IPS-NIHi7 (cell line): Measurements from ENCODE around the gene ENGASE.
"Not testable (repeated sequence)": the region's sequence is repeated elsewhere in the genome, so short reads cannot be mapped to it uniquely, and the experiment has no call there.

ENCODE experiments used
- DNase-seq: peaks from one replicate; pipeline ENCODE4 v3.0.0; 2012; ENCODE audit warnings: mixed read lengths; ENCODE audit errors: extremely low spot score

The ENGASE gene

GRCh38 chr17:79074649-79075445, at the start of gene ENGASE:
Gene ENGASE (plus strand): TSS chr17:79074824. CDS start chr17:79074945, 121 bp downstream.
- peak; percentile 99 for DNase-seq

DNA sequence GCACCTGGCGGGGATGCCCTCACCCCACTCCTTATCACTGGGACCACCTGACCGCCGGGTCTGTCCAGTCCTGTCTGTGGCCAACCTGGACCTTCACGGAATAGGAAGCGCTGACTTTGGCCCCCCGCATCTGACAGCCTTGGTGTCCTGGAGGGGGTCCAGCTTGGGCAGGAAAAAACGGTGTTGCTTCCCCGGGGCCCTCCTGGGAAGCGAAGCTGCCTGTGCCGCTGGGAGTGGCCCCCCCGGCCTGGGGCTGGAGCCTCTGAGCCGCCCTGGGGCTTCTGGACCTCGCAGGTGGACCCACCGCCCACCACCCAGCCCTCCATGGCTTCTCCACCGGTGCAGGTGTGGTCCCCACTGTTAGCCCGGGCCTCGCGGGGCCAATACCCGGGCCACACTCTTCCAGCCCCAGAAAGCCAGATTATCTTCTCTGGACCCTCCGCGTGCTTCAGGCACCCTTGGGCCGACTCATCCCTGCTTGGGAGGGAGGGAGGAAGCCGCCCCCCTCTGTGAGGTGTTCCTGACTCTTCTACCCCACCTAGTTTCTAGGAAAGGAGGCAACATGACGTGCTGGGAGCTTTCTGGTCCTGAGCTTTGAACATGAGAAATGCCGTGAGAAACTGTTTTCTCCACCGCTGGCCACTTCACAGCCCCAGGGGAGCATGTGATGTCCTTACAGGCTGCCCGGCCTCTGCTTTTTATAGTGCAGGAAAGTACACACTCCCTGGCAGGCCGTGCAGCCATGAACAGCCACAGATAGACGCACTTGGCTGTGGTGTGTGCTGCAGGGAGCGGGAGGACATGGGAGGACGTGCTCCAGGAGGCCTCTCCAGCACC, 49.5 kb upstream of the ENGASE start:
- DNase-seq = no peak

DNA sequence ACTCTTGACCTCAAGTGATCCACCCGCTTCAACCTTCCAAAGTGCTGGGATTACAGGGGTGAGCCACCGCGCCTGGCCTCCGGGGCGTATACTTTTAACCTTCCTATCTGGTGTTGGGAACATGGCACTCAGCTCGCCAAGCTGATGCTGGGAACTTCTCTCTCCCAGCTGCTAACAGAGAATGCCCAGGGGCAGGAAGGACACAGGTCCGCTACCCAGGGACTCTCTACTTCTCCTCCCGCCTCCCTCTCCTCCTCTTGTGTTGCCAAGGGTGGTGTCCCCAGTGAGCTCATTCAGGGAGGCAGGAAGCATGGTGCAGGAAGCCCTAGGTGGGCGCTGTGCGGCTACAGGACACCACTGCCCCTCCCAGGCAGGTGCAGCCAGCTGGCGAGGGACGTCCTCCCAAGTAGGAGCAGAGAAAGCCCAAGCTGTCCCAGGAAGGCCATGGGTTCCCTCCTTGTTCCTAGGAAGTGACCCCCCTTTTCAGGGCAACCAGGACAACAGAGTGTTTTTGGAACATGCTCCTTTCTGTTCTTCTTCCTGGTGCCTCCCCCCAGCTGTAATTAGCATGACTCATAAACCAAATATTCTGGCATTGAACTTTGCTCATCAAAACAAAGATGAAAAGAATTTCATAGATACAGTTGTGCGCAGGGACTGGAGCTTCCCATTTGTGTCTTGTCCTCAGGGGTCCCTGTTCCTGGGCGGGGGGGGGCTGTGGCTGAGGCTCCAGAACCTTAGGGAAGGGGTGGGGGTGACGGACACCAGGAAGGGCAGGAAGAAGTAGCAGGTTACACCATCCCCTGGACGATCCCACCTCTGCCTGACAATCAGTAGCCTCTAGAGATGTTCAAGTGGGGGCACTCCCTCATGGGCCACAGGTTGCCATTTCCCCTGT, 48.0 kb upstream of the ENGASE start:
- no peak for DNase-seq

DNA sequence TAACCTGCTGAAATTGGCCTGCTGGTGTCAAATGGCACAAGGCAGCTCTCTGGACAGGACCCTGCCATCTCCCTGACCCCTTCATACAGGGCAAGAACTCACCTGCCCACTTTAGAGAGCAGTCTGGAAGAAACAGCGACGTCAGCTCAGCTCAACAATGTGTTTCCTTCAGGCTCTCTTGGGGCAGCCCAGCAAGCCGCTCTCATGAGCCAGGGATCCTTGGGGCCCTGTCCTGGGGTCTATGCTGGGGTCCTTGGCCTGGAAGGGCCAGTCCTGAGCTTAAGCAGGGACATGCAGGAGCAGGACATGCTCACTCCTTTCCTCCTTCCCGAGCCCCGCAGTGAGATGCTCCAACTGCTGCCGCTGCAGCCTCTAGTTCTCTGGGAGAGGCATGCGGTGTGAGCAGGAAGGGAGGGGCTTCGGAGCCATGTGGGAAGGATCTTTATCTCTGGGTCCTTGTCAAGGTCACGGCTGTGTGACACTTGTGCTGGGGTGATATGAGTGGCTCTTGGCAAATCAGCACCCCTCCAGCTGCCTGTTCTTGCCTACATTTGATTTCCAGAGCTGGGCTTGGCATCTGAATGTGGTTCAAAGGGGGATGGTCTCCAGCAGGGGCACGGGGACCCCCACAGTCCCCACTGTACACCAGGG, 47.2 kb upstream of the ENGASE start:
- DNase-seq = no peak

DNA sequence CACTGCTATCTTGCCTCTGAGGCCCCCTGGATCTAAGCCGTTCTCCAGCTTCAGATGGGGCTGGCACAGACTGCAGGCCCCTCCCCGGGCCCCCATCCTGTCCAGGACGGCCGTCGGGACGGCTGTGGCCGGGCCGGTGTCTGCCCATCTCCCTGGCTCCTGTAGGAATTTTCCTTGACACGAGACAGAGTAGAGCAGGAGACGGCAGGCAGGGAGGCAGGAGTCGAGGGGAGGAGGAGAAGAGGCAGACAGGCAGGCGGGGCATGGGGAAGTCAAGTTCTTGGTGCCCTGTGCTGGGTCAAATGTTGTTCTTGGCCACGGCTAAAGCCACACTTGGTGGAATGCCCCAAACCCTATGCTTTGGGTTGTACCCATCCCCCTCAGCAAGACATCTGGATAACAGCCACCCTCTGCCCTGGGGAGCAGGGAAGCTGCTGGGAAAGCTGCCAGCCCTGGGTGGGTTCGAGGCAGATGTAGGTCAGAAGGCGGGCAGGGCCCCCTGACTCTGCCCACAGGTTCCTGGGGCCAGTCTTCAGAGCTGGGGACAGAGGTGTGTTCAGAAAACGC, 46.6 kb upstream of the ENGASE start:
- no peak for DNase-seq

DNA sequence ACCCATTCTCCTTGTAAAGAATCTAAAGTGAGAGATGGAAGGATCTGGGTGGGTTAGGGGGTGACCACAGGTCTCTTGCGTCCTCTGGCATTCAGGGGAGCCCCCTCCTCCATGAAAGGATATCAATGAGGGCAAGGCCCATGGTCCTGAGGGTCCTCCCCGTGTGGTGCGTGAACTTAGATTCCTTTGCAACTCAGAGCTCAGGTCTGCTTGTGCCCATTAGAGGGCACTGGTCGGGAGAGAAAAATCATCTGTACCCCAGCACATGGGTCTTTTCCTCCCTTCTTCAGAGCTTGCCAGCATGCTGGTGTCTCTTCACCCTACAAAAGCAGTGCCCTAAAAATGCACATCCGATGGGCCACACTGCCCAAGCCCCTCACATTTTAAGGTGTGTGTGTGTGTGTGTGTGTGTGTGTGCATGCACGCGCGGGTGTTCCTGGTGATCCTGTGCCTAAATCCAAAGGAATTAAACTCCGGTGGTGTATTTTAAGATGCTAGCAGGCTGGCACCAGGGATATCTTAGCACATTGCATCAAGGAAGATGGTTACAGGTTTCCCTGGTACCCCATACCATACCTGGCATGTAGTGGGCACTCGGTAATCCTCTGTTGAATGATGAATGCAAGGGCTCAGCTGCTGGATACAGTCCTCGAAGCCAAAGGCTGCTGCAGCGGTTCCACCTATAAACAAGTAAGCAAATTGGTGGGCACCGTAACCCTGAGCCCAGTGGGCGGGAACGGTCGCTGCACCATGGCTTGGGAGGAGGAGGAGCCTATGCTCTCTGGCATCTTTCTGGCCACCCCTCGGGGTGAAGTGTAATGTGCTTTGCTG, 45.9 kb upstream of the ENGASE start:
- DNase-seq = no peak

DNA sequence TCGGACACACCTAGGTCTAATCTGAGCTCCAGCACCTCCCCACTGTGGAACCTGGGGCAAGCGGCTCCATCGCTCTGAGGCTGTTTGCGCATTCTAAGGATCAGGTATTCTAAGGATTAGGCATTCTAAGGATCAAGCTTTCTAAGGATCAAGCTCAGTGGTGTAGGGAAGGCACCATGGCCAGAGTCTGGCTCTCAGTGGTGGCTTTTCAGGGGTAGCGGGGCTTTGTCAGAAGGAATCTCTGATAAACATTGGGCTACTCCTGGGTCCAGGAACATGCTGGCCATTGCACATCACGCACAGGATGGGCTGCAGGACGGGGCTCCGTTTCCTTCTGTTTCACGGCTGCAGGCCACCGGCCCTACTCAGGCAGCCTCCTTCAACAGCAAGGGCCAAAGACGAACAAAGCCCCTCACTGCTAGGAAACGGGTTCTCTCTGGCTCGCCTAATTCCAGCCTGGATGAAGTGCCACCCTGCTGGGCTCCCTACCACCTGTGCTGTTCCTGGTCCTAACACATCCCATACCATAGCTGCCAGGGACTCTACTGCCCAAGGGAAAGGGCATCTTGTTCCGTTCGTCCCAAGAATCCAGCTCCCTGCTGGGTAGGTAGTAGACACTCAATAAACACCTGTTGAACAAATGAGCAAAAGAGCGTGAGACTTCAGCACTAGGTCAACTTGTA, 45.2 kb upstream of the ENGASE start:
- DNase-seq = no peak

DNA sequence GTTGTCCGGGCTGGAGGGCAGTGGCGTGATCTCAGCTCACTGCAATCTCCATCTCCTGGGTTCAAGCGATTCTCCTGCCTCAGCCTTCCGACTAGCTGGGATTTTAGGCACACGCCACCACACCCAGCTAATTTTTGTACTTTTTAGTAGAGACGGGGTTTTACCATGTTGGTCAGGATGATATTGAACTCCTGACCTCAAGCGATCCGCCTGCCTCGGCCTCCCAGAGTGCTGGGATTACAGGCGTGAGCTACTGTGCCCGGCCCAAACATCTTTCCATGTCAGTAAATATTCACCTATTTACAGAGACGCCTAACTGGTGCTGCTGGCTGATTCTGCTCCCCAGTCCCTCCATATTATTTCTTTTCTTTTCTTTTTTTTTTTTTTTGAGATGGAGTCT, 44.0 kb upstream of the ENGASE start:
- DNase-seq = not testable (repeated sequence)

DNA sequence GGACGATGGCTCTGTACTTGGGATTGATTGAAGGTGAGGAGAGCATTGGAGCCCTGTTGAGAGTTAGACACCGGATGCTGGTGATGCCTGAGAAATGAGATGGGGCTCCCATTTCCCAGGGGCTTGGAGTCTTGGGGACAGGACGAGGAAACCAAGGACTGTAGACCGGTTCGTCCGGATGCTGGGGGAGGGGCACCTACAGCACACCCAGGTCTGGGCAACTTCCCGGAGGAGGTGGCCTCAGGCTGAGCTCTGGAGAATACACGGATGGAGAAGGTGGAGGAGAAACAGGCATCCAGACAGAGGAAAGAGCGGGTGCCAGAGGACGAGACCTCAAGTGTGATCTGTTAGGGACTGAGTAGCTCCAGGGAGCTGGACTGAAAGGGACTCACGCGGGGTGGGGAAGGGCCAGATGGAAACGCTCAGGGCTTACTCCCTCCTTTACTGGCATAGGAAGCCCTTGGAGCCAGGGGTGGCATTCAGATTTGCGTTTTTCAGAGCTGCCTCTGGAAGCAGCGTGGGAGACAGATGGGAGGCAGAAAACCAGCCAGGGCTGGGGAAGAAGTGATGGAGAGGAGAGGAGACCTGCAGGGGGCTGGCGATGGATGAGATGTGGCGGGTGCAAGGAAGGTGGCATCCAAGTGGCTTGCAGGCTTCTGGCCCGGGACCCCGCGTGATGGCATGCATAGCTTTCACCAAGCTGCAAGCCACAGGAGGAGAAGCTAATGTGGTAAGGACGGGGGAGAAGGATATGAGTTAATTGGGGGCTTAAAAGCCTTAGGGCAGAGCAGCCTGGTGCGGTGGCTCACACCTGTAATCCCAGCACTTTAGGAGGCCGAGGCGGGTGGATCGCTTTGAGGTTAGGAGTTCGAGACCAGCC, 42.4 kb upstream of the ENGASE start:
- no peak for DNase-seq

DNA sequence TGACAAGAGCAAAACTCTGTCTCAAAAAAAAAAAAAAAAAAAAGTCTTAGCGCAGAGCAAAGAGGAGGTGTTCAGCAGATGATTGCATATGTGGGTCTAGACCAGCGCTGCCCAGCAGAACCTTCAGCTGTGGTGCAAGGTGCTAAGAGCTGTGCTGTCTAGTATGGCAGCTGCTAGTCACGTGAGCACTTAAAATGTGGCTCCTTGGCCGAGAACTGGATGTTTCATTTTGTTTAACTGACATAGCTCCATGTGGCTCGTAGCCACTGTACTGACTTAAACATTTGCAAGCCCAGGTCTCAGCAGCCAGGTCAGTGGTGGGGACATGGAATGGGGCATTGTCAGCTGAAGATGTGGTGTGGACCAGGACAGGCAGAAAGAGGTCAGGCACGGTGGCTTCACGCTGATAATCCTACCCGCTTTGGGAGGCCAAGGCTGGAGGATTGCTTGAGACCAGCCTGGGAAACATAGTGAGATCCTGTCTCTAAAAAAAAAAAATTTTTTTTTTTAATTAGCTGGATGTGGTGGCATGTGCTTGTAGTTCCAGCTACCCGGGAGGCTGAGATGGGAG, 41.5 kb upstream of the ENGASE start:
- DNase-seq = no peak

DNA sequence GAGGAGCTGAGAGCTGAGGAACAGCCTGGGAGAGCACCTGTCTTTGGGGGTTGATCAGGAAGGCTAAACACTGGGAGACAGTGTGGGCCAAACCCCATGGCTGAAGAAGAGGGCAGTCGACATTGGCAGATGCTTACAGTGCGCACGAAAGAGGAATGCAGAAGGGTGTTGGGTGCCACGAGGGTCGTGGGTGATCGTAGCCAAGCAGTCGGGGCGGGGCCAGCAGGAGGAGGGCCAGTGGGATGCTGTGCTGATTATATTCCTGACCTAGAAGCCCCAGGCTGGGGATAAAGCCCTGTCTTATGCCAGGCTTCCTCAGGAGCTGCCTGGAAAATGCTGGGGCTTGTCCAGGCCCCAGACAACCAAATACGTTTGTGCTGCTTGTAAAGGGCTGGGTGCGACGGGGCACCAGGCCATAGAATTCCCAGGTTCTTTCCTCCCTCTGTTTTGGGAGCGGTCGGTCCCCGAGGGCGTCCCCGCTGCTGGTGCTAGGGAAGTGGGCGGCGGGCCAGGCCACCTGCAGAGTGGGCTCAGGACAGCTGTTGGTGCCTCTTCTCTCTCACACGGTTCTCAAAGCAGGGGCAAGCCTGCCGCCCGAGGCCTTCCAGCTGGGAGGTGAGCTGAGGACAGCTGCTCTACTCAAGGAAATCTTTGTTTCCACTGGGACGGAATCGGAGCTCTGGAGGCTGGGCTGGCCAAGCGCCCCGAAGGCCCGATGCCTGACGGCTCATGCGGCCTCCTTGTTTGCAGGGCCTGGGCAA, 40.7 kb upstream of the ENGASE start:
- no peak for DNase-seq

- DNase-seq = no peak
Measured at GRCh38 chr17:79034931-79035485, 39.6 kb upstream of the ENGASE start.

GRCh38 chr17:79035686-79036085, 38.9 kb upstream of the ENGASE start:
- DNase-seq = no peak

- no peak for DNase-seq
Measured at GRCh38 chr17:79036181-79036580, 38.4 kb upstream of the ENGASE start.

GRCh38 chr17:79036596-79036995, 38.0 kb upstream of the ENGASE start:
- no peak for DNase-seq

- no peak for DNase-seq
Measured at GRCh38 chr17:79038545-79039135, 36.0 kb upstream of the ENGASE start.

DNA sequence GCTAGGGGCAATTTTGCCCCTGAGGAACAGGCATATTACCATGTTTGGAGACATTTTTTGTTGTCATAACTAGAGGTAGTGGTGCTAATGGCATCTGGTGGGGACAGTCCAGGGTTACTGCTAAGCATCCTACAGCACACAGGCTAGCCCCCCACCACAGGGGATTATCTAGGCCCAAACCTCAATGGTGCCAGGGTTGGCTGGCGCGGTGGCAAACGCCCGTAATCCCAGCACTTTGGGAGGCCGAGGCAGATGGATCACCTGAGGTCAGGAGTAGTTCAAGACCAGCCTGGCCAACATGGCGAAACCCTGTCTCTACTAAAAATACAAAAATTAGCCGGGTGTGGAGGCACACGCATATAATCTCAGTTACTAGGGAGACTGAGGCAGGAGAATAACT, 35.5 kb upstream of the ENGASE start:
- no peak for DNase-seq
